HG02970 (cell line): Measurements from ENCODE around the gene GTSE1.
"Not testable (repeated sequence)": the region's sequence is repeated elsewhere in the genome, so short reads cannot be mapped to it uniquely, and the experiment has no call there.

Experiments used
- ATAC-seq: cut with Tn5 transposase; IDR thresholded peaks from one replicate; pipeline ENCODE4 v1.9.1; 2021; ENCODE audit warnings: mild to moderate bottlenecking, moderate library complexity, moderate number of reproducible peaks; ENCODE audit not compliant: unreplicated experiment, low FRiP score

GTSE1 gene

DNA sequence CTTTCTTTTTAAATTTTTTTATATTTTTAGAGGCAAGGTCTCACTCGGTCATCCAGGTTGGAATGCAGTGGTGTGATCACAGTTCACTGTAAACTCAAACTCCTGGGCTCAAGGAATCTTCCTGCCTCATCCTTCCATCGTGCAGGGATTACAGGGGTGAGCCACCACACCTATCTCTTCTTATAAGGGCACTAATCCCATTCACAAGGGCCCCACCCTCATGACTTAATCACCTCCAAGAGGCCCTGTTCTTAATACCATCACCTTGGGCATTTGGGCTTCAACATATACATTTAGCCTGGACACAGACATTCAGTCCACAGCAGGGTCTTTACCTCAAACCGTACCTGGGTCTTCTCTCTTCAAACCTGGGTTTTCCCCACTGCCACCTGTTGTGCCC, 4.5 kb upstream of the GTSE1 start:
- no peak for ATAC-seq

DNA sequence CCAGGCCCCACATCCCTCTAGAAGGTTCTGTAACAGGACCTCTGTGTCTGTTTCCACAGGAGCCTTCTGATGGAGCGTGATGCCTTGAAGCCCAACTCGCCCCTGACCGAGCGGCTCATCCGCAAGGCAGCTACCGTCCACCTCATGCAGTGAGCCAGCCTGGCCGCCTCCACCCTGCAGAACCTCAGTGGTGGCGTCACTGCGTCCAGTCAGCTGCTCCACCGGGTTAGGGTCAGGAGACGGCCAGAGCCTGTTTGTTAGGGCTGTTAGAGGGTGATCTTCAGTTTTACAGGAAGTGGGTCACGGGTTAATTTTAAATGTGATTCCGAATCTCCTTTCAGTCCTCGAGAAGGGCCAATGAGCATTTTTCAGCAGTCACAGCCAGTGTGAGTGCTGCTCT, 3.9 kb upstream of the GTSE1 start:
- ATAC-seq = no peak

DNA sequence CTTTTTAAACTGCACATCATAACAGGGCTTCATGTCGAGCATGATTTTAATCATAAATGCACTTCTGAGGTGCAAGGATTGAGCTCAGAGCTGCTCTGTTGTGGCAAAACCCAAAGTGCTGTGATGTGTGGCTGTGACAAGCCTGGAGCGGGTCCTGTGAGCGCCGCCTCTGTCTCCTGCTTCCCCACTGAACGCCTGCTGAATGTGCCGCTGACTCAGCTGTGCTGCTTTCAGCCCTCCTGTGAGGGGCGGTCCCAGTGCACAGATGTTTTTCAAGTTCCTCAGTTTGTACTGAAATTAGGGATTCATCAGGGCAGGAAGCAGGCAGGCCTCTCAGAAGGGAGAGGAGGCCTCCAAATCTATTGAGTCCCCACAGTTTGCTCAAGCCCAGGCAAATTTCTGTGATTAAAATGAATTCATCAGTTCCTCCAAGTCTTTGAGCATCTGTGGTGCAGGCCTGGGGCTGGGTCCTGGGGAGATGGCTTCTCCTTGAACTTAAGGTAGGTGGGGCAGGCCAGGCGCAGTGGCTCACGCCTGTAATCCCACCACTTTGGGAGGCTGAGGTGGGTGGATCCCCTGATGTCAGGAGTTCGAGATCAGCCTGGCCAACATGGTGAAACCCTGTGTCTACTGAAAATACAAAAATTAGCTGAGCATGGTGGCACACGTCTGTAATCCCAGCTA, 3.0 kb upstream of the GTSE1 start:
- no peak for ATAC-seq

DNA sequence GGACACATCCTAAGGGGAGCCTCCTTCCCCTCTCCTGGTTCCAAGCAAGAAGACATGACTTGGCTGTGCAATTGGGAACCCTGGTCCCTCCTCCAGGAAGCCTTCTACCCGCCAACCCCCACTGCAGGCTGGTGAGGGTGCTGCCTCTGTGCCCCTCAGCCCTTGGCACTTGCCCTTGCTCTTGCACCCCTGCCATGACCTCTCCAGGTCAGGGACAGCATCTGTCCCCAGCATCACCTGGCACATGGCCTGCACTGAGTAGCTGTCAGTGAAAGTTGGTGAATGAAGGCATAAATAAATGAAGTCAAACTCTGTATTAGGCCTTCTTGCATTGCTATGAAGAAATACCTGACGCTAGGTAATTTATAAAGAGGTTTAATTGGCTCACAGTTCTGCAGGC, 1.9 kb upstream of the GTSE1 start:
- no peak for ATAC-seq

DNA sequence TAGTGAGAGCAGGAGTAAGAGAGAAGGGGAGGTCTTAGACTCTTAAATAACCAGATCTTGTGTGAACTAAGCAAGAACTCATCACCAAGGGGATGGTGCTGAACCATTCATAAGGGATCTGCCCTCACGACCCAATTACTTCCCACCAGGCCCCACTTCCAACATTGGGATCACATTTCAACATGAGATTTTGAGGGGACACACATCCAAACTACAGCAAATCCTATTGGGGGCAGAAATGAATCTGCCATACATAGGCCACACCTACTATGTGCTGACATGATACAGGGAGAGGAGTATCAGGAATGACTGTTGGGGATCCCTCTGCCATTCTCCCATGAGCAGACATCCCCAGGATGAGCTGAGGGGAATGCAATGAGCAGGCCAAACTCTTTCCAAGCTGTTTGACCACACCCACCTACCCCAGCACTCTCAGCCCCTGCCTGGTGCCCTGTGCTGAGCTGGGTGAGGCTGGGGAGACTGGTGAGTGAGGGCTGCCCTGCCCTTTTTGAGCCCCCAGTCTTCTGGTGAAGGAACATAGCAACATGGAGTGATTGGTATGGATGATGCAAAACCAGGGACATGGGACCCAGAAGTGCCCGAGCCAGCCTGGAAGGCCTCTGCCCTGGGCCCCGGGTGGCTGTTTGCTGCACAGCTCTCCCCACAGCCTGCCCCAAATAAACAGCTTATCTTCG, 1.2 kb upstream of the GTSE1 start:
- no peak for ATAC-seq

DNA sequence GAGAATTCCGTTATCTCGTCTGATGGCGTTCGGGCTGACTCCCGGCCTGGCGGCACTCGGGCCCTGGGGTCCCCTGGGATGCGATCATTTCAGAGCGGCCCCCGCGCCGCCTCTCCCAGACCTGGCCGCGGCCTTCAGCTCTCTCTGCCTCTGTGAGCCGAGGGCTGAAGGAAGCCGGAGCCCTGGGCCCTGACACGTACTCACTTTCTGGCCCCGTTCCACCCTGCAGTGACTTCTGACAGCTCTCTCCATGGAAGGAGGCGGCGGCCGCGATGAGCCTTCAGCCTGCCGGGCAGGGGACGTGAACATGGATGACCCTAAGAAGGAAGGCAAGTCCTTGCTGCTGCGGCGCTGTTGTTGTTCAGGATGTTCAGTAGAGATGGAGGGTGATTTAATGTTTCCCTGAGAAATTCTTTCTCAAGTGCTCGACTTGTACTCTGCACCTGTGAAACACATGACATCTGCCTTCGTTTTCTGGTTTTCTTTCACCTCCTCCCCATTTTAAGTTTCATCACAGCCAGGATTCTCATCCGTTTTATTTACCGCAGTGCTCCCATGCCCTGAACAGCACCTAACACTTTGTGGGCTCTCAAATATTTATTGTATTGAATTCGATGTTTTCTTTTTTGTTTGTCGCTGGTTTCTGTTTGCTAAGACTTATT, 612 bp downstream of the GTSE1 start:
- ATAC-seq = peak; percentile 8

DNA sequence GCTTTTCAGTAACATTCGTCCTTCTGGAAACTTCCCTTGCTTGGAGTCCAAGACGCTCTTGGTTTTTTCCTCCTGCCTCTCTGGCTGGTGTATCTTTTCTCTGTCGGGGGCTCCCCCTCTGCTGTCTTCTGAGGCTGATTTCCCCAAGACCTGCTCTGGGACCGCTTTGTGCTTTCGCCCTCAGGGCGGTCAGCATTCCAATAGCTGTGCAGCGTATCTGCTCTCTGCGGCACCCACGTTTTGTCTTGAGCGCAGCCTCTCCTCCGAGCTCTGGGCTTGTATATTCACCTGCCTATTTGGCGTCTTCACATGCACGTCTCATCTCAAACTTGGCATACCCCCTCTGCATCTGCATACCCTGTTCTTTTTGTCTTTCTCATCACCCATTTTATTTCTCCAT, 2.4 kb downstream of the GTSE1 start:
- no peak for ATAC-seq

DNA sequence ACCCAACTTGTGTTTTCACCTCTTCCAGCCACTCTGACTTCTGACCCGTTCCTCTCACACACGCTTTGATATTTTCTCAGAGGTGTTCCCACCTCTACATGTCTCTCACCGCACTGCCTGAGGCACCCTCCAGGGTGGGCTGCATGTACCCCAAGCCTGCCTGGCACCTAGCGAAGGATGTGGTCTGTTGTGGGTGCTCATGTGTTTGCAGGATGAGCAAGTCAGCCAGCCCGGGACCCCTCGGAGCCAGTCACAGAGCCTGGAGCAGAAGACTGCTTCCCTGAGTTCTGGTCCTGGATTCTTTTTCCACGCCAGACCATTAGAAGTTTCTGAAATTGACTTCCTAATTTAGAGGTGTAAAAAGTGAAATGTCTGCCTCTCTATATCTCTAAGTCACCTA, 3.8 kb downstream of the GTSE1 start:
- ATAC-seq = no peak

DNA sequence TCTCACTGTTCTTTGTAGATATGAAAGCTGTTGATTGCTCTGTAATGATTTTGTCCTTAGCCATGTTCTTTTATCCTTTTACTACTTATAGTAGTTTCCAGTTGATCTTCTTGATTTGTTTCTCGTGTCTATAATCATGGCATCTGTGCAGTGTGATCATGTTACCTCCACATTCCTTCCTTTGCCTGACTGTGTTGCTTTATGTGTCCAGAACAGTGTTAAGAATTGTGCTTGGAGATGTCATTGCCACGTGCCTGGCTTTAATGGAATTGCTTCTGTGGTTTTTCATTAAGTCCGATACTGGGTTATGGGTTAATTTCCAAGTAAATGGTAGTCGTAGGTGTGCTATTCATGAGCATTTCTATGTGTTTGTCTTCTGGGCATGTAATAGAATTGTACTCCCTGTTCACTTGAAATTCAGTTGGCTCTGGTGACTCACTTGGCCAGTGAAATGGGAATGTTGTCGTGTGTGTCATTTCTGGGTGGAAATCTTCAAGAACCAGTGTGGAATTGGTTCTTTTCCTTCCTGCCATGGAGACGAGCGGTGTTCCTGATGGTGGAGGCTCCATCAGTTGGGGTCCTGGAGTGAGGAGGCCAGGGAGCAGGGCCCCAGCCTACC, 6.8 kb downstream of the GTSE1 start:
- no peak for ATAC-seq

DNA sequence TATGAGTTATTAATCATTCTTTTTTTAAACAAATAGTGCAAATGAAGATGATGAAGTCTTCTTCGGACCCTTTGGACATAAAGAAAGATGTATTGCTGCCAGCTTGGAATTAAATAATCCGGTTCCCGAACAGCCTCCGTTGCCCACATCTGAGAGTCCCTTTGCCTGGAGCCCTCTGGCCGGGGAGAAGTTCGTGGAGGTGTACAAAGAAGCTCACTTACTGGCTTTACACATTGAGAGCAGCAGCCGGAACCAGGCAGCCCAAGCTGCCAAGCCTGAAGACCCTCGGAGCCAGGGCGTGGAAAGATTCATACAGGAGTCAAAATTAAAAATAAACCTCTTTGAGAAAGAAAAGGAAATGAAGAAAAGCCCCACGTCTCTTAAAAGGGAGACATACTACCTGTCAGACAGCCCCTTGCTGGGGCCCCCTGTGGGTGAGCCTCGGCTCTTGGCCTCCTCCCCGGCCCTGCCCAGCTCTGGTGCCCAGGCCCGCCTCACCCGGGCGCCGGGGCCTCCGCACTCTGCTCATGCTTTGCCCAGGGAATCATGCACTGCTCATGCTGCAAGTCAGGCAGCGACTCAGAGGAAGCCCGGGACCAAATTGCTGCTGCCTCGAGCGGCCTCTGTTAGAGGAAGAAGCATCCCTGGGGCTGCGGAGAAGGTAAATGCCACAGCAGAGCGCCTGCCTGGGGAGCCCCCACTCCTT, 11.8 kb downstream of the GTSE1 start:
- ATAC-seq = no peak

DNA sequence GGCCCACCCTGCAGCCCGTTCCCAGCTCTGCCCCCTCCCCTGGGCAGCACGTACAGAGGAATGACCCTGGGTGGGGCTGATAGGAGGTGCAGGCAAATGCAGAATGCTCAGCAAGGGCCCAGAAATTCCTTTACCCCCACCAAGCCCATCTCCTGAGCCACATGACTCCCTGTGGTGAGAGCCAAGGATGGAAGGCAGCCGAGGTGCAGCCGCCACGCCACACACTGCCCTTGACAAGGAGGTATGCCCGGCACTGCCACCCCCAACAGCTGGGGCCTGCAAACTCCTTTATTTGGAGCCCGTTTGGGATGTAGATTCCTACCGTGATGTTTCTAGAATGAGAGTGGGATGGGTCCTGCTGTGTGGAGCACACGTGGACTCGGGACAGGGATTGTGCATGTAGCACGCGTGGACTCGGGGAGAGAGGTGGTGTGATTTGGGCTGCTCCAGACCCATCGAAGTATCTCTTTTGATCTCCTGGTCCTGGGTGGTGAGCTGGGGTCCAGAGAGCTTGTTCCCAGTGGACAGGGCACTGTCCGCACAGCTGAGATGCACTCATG, 12.9 kb downstream of the GTSE1 start:
- ATAC-seq = no peak

DNA sequence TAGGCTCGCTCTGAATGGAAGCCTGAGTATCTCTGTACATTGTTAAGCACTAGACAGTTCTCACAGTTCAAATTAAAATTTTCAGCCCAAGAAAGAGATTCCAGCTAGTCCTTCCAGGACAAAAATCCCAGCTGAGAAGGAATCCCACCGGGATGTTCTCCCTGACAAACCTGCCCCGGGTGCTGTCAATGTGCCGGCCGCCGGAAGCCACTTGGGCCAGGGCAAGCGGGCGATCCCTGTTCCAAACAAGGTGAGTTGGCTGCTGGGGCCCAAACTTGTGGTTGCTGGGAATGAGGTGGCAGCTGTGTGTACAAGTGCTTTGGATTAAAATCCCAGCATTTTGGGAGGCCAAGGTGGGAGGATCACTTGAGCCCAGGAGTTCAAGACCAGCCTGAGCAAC, 15.4 kb downstream of the GTSE1 start:
- no peak for ATAC-seq

DNA sequence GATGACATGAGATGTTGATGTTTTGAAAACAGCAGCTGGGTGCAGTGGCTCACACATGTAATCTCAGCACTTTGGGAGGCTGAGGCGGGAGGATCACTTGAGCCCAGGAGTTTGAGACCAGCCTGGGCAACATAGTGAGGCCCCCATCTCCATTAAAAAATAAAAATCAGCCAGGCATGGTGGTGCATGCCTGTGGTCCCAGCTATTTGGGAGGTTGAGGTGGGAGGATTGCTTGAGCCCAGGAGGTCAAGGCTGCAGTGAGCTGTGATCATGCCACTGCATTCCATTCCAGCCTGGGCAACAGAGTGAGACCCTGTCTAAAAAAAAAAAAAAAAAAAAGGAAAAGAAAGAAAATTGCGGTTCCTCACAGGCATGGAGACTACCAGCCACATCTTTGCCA, 16.2 kb downstream of the GTSE1 start:
- not testable (repeated sequence) for ATAC-seq

DNA sequence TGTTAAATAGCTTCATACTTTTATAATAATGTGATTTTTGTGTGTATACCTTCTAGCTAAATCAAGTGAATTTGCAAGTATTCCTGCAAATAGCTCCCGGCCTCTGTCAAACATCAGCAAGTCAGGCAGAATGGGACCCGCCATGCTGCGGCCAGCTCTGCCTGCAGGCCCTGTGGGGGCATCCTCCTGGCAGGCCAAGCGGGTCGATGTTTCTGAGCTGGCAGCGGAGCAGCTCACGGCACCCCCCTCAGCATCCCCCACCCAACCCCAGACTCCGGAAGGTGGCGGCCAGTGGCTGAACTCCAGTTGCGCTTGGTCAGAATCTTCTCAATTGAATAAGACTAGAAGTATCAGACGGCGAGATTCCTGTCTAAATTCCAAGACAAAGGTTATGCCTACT, 19.3 kb downstream of the GTSE1 start:
- ATAC-seq = no peak

DNA sequence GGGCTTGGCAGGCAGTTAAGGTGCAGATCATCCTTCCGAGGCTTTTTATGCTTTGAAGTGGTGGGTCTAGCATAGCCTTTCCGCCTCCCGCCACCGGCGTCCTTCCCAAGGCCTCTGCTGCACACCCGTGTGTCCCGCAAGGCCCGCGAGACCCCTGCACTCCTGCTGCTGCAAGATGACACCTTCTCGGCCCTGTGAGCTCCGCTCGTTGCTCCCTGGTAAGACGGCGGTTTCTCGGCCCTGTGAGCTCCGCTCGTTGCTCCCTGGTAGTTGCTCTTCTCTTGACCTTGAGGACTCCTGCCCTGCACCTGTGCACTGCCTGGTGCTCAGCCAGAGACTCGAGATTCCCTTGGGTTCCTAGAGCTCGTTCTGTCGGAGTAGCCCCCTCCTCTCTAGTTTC, 21.0 kb downstream of the GTSE1 start:
- ATAC-seq = no peak

DNA sequence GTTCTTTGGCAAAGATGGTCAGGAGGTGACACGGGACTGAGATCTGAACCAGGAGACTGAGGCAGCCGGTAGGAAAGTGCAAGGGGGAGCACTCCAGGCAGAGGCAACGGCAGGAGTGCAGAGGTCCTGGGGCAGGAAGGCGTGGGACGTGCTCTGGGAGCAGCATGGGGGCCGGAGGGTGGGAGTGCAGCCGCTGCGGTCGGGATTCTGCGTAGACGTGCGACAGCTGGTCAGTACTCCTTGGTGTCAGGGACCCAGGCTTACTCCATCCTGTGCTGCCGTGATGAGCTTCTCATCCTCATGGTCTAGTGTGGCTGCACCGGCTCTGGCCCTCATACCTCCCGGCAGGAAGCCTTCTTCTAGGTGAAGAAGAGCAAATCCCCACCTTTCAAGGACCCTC, 21.9 kb downstream of the GTSE1 start:
- ATAC-seq = no peak

DNA sequence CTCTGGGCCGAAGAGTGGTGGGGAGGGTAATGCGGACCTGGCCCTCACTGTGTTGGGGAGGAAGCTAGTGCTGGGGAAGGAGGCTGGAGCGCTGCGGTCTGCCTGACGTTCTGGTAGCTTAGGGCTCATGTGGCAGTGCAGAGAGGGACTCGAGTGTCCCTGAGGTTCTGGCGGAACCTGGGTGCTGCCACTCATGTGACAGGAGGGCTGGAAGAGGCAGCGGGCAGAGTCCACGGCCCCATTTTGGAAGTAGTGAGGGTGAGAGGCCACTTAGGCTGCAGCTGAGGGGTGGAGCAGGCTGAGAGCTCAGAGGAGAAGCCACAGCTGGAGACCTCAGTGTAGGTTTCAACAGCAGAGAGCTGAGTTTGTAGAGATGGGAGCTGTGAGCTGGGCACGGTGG, 22.6 kb downstream of the GTSE1 start:
- no peak for ATAC-seq

DNA sequence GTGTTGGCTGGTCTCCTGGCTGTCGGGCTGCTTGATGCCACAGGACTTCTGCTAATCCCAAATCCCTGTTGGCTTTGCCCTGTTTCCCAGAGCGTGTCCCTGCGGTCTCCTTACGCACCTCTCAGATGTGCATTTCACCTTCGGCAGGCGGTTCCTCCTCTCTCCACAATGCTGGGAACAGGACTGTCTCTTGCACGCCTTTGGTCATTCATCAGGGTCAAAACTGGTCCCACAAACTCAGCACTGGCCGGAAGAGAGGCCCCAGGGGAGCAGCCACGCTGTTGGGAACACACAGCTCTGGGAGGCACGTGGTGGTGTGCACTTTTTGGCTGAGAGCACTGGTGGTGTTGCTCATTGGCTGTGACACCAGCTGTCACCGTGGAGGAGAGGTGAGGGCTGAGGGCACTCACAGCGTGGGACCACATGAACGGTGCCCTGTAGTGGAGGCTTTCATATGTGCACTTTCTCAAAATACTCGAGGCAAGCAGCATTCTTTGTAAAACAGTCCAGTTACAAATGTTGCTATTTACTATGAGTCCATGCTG, 23.6 kb downstream of the GTSE1 start:
- ATAC-seq = no peak

DNA sequence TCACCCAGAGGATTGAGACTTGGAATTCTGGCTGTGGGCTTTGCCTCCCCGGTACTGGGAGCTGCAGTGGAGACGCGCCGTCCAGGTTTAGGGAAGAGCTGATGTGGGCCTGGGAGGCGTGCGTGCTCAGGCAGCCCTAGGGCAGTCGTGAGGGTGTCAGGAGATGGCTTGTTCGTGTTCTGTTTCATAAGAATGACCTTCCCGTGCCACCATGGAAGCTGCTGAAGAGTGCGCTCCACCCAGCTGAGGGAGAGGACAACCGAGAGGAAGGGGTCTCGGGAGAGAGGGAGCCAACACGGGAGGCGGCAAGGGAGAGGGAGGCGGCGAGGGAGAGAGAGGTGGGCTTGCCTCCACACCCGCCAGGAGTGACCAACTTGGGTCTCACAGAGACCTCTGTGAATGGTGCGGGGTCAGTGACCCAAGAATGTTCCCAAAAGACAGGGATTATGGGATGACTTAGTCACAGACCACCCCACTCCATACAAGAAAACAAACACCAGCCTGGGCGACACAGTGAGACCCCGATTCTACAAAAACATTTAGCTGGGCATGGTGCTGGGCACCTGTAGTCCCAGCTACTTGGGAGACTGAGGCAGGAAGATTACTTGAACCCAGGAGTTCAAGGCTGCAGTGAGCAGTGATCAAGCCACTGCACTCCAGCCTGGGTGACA, 24.2 kb downstream of the GTSE1 start:
- ATAC-seq = no peak

DNA sequence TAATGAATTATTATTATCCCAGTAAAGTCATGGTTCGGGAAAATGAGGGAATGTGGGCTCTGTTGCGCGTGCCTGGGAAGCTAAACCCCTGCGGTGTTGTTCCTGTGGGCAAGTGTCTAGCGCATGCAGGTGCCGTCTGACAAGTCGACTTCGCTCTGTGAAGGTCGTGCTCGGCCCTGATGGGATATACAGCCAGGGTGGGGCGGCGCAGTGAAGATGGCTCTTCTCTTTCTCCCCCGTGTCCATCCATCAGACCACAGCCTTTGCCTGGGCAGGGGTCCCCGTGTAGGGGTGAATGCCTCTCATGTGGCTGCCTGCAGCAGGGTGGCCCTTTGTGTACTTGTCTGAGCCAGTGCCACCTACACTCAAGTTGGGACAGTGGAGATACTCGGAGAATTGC, 26.0 kb downstream of the GTSE1 start:
- no peak for ATAC-seq
